ENCODE data around the gene TP73.

Gene TP73

DNA sequence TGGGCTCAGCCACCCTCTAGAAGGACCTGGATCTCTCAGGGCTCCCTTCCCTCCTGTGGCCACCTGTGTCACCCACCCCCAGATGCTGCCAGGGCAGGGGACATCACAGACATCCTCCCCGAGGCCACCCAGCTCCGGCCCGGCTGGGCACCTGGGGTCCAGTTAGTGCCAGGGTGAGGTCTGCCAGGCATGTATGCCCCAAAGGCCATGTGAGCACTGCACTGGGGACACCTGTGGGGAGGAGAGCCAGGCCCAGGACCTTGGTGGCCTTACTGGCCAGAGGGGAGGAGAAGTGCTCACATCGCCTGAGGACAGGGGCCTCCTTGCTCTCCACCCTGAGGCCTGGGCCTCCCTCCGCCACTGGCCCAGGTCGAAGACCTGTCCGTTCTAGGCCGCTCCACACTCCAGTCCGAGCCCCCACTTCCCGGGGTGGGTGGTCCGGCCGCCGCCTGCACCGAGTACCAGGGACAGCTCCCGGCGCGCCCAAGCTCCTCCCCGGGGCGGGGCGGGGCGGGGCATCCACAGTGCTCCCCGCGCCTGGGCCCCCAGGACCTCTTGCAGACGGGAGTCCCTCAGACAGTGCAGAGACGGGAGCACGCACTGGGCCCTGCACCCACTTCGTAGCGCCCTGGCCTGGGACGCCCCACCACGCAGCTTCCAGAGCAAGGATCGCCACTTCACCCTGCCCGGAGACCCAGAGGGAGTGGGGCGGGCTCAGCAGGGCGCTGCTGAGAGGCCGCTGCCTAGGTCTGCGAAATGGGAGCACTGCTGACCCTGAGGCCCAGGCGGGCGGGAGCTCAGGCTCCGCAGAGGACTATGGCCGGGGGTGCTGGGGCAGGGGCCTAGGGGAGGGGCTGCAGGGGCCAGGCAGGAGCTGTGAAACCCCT is 65.6 kb downstream of the TP73 start:
- no peak overlapping the region for H3K9ac ChIP-seq (ENCODE audit: low read length)
- H3K27me3 ChIP-seq (ENCODE audit: low read depth, low read length) = peaks cover 13% of the 10 kb centered on the region
- H4K20me1 ChIP-seq (ENCODE audit: insufficient read depth, low read length) = no peaks in the 10 kb centered on the region
- peaks cover 12% of the 10 kb centered on the region for H3K4me1 ChIP-seq (ENCODE audit: low read length)
- no peak overlapping the region for H2AFZ ChIP-seq (ENCODE audit: low read depth, low read length)
- TF ChIP-seq, protein P1, sequence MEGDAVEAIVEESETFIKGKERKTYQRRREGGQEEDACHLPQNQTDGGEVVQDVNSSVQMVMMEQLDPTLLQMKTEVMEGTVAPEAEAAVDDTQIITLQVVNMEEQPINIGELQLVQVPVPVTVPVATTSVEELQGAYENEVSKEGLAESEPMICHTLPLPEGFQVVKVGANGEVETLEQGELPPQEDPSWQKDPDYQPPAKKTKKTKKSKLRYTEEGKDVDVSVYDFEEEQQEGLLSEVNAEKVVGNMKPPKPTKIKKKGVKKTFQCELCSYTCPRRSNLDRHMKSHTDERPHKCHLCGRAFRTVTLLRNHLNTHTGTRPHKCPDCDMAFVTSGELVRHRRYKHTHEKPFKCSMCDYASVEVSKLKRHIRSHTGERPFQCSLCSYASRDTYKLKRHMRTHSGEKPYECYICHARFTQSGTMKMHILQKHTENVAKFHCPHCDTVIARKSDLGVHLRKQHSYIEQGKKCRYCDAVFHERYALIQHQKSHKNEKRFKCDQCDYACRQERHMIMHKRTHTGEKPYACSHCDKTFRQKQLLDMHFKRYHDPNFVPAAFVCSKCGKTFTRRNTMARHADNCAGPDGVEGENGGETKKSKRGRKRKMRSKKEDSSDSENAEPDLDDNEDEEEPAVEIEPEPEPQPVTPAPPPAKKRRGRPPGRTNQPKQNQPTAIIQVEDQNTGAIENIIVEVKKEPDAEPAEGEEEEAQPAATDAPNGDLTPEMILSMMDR (IDR thresholded peaks at IDR 0.05; ENCODE audit: low read depth, low read length) = no peak
- no peak for TF ChIP-seq EZH2phosphoT487 (IDR thresholded peaks at IDR 0.05; ENCODE audit: low read depth)
- H3K79me2 ChIP-seq (ENCODE audit: low read length) = no peaks in the 10 kb centered on the region
- H3K27ac ChIP-seq (ENCODE audit: low read length) = no peak overlapping the region
- no peak overlapping the region for H3K4me2 ChIP-seq (ENCODE audit: low read length)
- no peaks in the 10 kb centered on the region for H3K9me3 ChIP-seq (ENCODE audit: insufficient read depth, low read length)
- no peaks in the 10 kb centered on the region for H3K36me3 ChIP-seq (replicated peaks; ENCODE audit: low read depth, low read length)
- no peak overlapping the region for H3K4me3 ChIP-seq (ENCODE audit: low read length)

DNA sequence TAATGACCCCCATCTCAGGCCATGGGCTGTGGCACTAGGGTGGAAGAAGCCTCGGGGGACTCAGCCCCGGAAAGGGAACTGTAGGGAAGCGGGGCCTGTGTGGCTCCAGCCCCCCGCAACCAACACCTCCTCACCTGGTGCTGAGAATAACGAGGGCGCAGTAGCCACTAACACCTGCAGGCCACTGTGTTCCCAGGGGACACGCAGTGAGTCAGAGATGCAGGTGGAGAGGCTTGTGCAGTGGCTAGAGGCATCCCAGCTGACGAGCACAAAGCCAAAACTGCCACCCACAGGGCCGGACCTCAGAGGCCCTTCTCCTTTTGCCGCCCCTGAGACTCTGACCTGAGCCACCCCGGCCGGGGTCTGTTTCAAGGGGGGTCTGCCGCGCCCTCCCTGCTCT is 66.4 kb downstream of the TP73 start:
- no peaks in the 10 kb centered on the region for H3K36me3 ChIP-seq (replicated peaks; ENCODE audit: low read depth, low read length)
- H3K27me3 ChIP-seq (ENCODE audit: low read depth, low read length) = peaks cover 11% of the 10 kb centered on the region; the same call in 1 of the 2 replicates
- no peaks in the 10 kb centered on the region for H3K9me3 ChIP-seq (ENCODE audit: insufficient read depth, low read length)
- H2AFZ ChIP-seq (ENCODE audit: low read depth, low read length) = no peak overlapping the region
- no peaks in the 10 kb centered on the region for H4K20me1 ChIP-seq (ENCODE audit: insufficient read depth, low read length)
- no peak overlapping the region for H3K4me3 ChIP-seq (ENCODE audit: low read length)
- no peaks in the 10 kb centered on the region for H3K79me2 ChIP-seq (ENCODE audit: low read length)
- TF ChIP-seq, protein P1 (IDR thresholded peaks at IDR 0.05; ENCODE audit: low read depth, low read length) = no peak
- TF ChIP-seq EZH2phosphoT487 (IDR thresholded peaks at IDR 0.05; ENCODE audit: low read depth) = no peak
- no peak overlapping the region for H3K9ac ChIP-seq (ENCODE audit: low read length)
- peak overlapping the region; percentile 54; the same call in 1 of the 2 replicates for H3K4me2 ChIP-seq (ENCODE audit: low read length)
- H3K27ac ChIP-seq (ENCODE audit: low read length) = no peak overlapping the region
- peaks cover 12% of the 10 kb centered on the region for H3K4me1 ChIP-seq (ENCODE audit: low read length)

GRCh38 chr1:3721955-3722465 is 69.7 kb downstream of the TP73 start:
- Histone ChIP-seq H3K36me3 (replicated peaks; ENCODE audit: low read depth, low read length) (no peaks in the 10 kb centered on the region), H3K9me3 (ENCODE audit: insufficient read depth, low read length) (no peaks in the 10 kb centered on the region), H3K4me3 (ENCODE audit: low read length) (no peak overlapping the region), H3K27ac (ENCODE audit: low read length) (no peak overlapping the region), H3K79me2 (ENCODE audit: low read length) (no peaks in the 10 kb centered on the region), H3K4me2 (ENCODE audit: low read length) (no peak overlapping the region), H3K4me1 (ENCODE audit: low read length) (peaks cover 12% of the 10 kb centered on the region), H4K20me1 (ENCODE audit: insufficient read depth, low read length) (no peaks in the 10 kb centered on the region), H3K9ac (ENCODE audit: low read length) (no peak overlapping the region), H3K27me3 (ENCODE audit: low read depth, low read length) (peaks cover 11% of the 10 kb centered on the region; the same call in 1 of the 2 replicates), H2AFZ (ENCODE audit: low read depth, low read length) (no peak overlapping the region)
- TF ChIP-seq, protein P1 (IDR thresholded peaks at IDR 0.05; ENCODE audit: low read depth, low read length) = no peak
- TF ChIP-seq EZH2phosphoT487 (IDR thresholded peaks at IDR 0.05; ENCODE audit: low read depth) = no peak

DNA sequence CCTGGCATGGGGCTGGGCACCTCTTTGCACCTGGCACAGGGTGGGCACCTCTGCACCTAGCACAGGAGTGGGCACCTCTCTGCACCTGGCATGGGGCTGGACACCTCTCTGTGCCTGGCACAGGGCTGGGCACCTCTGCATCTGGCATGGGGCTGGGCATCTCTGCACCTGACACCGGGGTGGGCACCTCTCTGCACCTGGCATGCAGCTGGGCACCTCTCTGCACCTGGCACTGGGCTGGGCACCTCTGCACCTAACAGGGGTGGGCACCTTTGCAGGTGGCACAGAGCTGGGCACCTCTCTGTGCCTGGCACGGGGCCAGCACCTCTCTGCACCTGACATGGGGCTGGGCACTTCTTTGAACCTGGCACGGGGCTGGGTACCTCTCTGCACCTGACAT is 70.5 kb downstream of the TP73 start:
- no peaks in the 10 kb centered on the region for H4K20me1 ChIP-seq (ENCODE audit: insufficient read depth, low read length)
- H3K9ac ChIP-seq (ENCODE audit: low read length) = no peak overlapping the region
- H3K9me3 ChIP-seq (ENCODE audit: insufficient read depth, low read length) = no peaks in the 10 kb centered on the region
- TF ChIP-seq EZH2phosphoT487 (IDR thresholded peaks at IDR 0.05; ENCODE audit: low read depth) = no peak
- TF ChIP-seq, protein P1 (IDR thresholded peaks at IDR 0.05; ENCODE audit: low read depth, low read length) = no peak
- H3K79me2 ChIP-seq (ENCODE audit: low read length) = no peaks in the 10 kb centered on the region
- no peak overlapping the region for H2AFZ ChIP-seq (ENCODE audit: low read depth, low read length)
- no peaks in the 10 kb centered on the region for H3K36me3 ChIP-seq (replicated peaks; ENCODE audit: low read depth, low read length)
- no peak overlapping the region for H3K4me3 ChIP-seq (ENCODE audit: low read length)
- no peak overlapping the region for H3K4me2 ChIP-seq (ENCODE audit: low read length)
- H3K4me1 ChIP-seq (ENCODE audit: low read length) = peaks cover 12% of the 10 kb centered on the region
- H3K27ac ChIP-seq (ENCODE audit: low read length) = no peak overlapping the region
- peaks cover 11% of the 10 kb centered on the region; the same call in 1 of the 2 replicates for H3K27me3 ChIP-seq (ENCODE audit: low read depth, low read length)
